ENCODE data around the gene TMEM81.

TMEM81 gene, protein sequence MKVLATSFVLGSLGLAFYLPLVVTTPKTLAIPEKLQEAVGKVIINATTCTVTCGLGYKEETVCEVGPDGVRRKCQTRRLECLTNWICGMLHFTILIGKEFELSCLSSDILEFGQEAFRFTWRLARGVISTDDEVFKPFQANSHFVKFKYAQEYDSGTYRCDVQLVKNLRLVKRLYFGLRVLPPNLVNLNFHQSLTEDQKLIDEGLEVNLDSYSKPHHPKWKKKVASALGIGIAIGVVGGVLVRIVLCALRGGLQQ

GRCh38 chr1:205084360-205084759 is at the start of gene TMEM81:
Gene TMEM81, minus strand, starts transcription at chr1:205084460. Its CDS starts 140 bp downstream, at chr1:205084320.
- Histone ChIP-seq H3K9me3 (ENCODE audit: insufficient read depth, low read length, severe bottlenecking) (no peaks in the 10 kb centered on the region), H4K20me1 (ENCODE audit: insufficient read depth, low read length) (no peaks in the 10 kb centered on the region), H3K9ac (ENCODE audit: low read depth, low read length) (no peak within 1 kb of the TSS), H3K27me3 (ENCODE audit: insufficient read depth, low read length, poor library complexity) (no peaks in the 10 kb centered on the region), H2AFZ (ENCODE audit: low read depth, low read length) (no peak within 1 kb of the TSS), H3K4me1 (ENCODE audit: insufficient read depth, low read length) (no peaks in the 10 kb centered on the region), H3K4me2 (ENCODE audit: insufficient read depth, low read length) (no peak within 1 kb of the TSS), H3K27ac (ENCODE audit: low read length) (no peak within 1 kb of the TSS), H3K79me2 (ENCODE audit: insufficient read depth, low read length) (no peaks in the 10 kb centered on the region), H3K36me3 (ENCODE audit: insufficient read depth, low read length) (peaks cover 50% of the 10 kb centered on the region), H3K4me3 (ENCODE audit: low read depth in 1 of 2, low read length in 2 of 2) (no peak within 1 kb of the TSS)
- no peak for ATAC-seq (ENCODE audit: insufficient read depth, low read depth)
- TF ChIP-seq EZH2 (IDR thresholded peaks at IDR 0.05; ENCODE audit: borderline replicate concordance, low read depth, low read length, severe bottlenecking) (no peak), CTCF (IDR thresholded peaks at IDR 0.05; ENCODE audit: borderline replicate concordance, extremely low read depth, low read length, poor library complexity, severe bottlenecking) (no peak)
- no peak for DNase-seq

DNA sequence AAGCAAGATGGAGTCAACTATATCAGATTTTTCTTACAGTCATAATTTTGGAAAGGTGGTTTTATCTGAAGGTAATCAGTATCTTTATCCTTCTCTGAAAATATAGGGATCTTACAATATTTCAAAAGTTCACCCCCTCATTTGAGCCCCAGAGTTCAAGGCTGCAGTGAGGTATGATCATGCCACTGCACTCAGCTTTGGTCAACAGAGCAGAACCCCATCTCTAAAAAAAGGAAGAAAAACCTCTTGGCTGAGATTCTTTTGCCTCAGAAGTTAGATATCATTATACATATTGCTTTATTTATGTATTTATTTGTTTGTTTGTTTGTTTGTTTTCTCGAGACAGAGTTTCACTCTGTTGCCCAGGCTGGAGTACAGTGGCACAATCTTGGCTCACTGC is 49.0 kb upstream of the TMEM81 start:
- no peak overlapping the region for H3K4me2 ChIP-seq (ENCODE audit: insufficient read depth, low read length)
- no peaks in the 10 kb centered on the region for H3K79me2 ChIP-seq (ENCODE audit: insufficient read depth, low read length)
- no peaks in the 10 kb centered on the region for H3K36me3 ChIP-seq (ENCODE audit: insufficient read depth, low read length)
- H3K9ac ChIP-seq (ENCODE audit: low read depth, low read length) = no peak overlapping the region
- DNase-seq = no peak
- no peaks in the 10 kb centered on the region for H3K27me3 ChIP-seq (ENCODE audit: insufficient read depth, low read length, poor library complexity)
- TF ChIP-seq EZH2 (IDR thresholded peaks at IDR 0.05; ENCODE audit: borderline replicate concordance, low read depth, low read length, severe bottlenecking) (no peak), CTCF (IDR thresholded peaks at IDR 0.05; ENCODE audit: borderline replicate concordance, extremely low read depth, low read length, poor library complexity, severe bottlenecking) (no peak)
- ATAC-seq (ENCODE audit: insufficient read depth, low read depth) = no peak
- H3K4me1 ChIP-seq (ENCODE audit: insufficient read depth, low read length) = no peaks in the 10 kb centered on the region
- H3K4me3 ChIP-seq (ENCODE audit: low read depth in 1 of 2, low read length in 2 of 2) = no peak overlapping the region
- no peak overlapping the region for H3K27ac ChIP-seq (ENCODE audit: low read length)
- H2AFZ ChIP-seq (ENCODE audit: low read depth, low read length) = no peak overlapping the region
- no peaks in the 10 kb centered on the region for H4K20me1 ChIP-seq (ENCODE audit: insufficient read depth, low read length)
- H3K9me3 ChIP-seq (ENCODE audit: insufficient read depth, low read length, severe bottlenecking) = no peaks in the 10 kb centered on the region

DNA sequence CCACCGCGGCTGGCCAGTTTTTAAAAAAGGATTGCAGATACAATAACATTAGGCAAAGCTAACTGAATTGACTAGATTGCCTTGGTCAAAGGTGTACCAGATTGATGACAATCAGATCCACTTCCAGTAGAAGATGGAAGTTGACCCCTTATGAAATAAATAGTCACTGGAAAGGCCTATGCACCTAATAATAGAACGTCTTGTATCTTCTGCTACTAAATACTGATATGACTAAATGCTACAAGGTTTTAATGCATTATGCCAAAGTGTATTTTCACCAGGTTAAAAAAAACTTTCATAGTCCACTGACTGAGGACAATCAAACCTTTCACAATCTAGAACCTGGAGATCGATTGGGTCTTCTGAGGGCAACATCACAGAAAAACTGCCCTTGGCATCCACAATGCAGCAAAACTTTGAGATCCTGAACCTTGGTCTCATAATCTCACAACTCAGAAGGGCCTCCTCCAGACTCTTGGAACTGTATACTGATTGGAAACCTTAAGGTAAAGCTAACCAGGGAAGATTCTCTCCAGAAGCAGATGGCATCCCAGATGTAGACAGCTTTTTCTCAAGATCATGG is 45.3 kb upstream of the TMEM81 start:
- ATAC-seq (ENCODE audit: insufficient read depth, low read depth) (no peak), DNase-seq (no peak)
- Histone ChIP-seq H3K4me3 (ENCODE audit: low read depth in 1 of 2, low read length in 2 of 2) (no peak overlapping the region), H3K27ac (ENCODE audit: low read length) (no peak overlapping the region), H3K9ac (ENCODE audit: low read depth, low read length) (no peak overlapping the region), H3K79me2 (ENCODE audit: insufficient read depth, low read length) (no peaks in the 10 kb centered on the region), H3K9me3 (ENCODE audit: insufficient read depth, low read length, severe bottlenecking) (no peaks in the 10 kb centered on the region), H3K4me2 (ENCODE audit: insufficient read depth, low read length) (no peak overlapping the region), H2AFZ (ENCODE audit: low read depth, low read length) (no peak overlapping the region), H4K20me1 (ENCODE audit: insufficient read depth, low read length) (no peaks in the 10 kb centered on the region), H3K4me1 (ENCODE audit: insufficient read depth, low read length) (no peaks in the 10 kb centered on the region), H3K27me3 (ENCODE audit: insufficient read depth, low read length, poor library complexity) (no peaks in the 10 kb centered on the region), H3K36me3 (ENCODE audit: insufficient read depth, low read length) (no peaks in the 10 kb centered on the region)
- TF ChIP-seq CTCF (IDR thresholded peaks at IDR 0.05; ENCODE audit: borderline replicate concordance, extremely low read depth, low read length, poor library complexity, severe bottlenecking) (no peak), EZH2 (IDR thresholded peaks at IDR 0.05; ENCODE audit: borderline replicate concordance, low read depth, low read length, severe bottlenecking) (no peak)
